ENCODE measurements around the gene SFTPA1. TPM values are rescaled to one million over a fixed set of nuclear protein-coding genes. Genes with fewer than 3 reads are reported as not detected.
"Not testable (repeated sequence)": the region's sequence is repeated elsewhere in the genome, so short reads cannot be mapped to it uniquely, and the experiment has no call there.

The SFTPA1 gene
- total RNA-seq, 2 experiments from 2014 or later = not detected

- DNase-seq = no peak
- ChIA-PET POLR2A (no interaction called here), CTCF (no interaction called here)
- no peaks in the 10 kb centered on the region for H3K4me1 Mint-ChIP-seq
- peaks cover 50% of the 10 kb centered on the region for H3K27me3 Mint-ChIP-seq
- H3K36me3 Mint-ChIP-seq (ENCODE audit: low read depth) = no peaks in the 10 kb centered on the region
- H3K27ac Mint-ChIP-seq = no peak overlapping the region
- no peak overlapping the region for H3K4me3 Mint-ChIP-seq
- H3K9me3 Mint-ChIP-seq = peaks cover 14% of the 10 kb centered on the region
Measured at GRCh38 chr10:79593377-79593776, 17.4 kb upstream of the SFTPA1 start.

GRCh38 chr10:79594565-79594964, 16.2 kb upstream of the SFTPA1 start:
- H3K4me1 Mint-ChIP-seq, POLR2A ChIA-PET: not testable (repeated sequence)

GRCh38 chr10:79595510-79595909, 15.2 kb upstream of the SFTPA1 start:
- no peak overlapping the region for H3K4me3 Mint-ChIP-seq
- ChIA-PET POLR2A (no interaction called here), CTCF (no interaction called here)
- DNase-seq = no peak
- no peak overlapping the region for H3K27ac Mint-ChIP-seq
- peaks cover 16% of the 10 kb centered on the region for H3K9me3 Mint-ChIP-seq
- H3K36me3 Mint-ChIP-seq (ENCODE audit: low read depth) = no peaks in the 10 kb centered on the region
- H3K4me1 Mint-ChIP-seq = no peaks in the 10 kb centered on the region
- peaks cover 42% of the 10 kb centered on the region for H3K27me3 Mint-ChIP-seq

More at GRCh38 chr10:79594565-79594964, 16.2 kb upstream of the SFTPA1 start:
- CTCF ChIA-PET; H3K4me3 Mint-ChIP-seq; H3K36me3 Mint-ChIP-seq (ENCODE audit: low read depth); DNase-seq; H3K27ac Mint-ChIP-seq: not testable (repeated sequence)
- H3K27me3 Mint-ChIP-seq = peaks cover 47% of the 10 kb centered on the region
- peaks cover 16% of the 10 kb centered on the region for H3K9me3 Mint-ChIP-seq

GRCh38 chr10:79599644-79600043, 11.1 kb upstream of the SFTPA1 start:
- CTCF ChIA-PET; H3K27ac Mint-ChIP-seq; H3K4me1 Mint-ChIP-seq; H3K36me3 Mint-ChIP-seq (ENCODE audit: low read depth); H3K4me3 Mint-ChIP-seq; POLR2A ChIA-PET; DNase-seq: not testable (repeated sequence)
- Mint-ChIP-seq H3K9me3 (peaks cover 16% of the 10 kb centered on the region), H3K27me3 (peaks cover 30% of the 10 kb centered on the region)

- ChIA-PET CTCF (no interaction called here), POLR2A (no interaction called here)
- Mint-ChIP-seq H3K27me3 (peaks cover 24% of the 10 kb centered on the region), H3K36me3 (ENCODE audit: low read depth) (no peaks in the 10 kb centered on the region), H3K4me1 (no peaks in the 10 kb centered on the region), H3K27ac (no peak overlapping the region), H3K4me3 (no peak overlapping the region), H3K9me3 (peaks cover 13% of the 10 kb centered on the region)
- DNase-seq = no peak
Measured at GRCh38 chr10:79601939-79602338, 8.8 kb upstream of the SFTPA1 start.

- no peaks in the 10 kb centered on the region for H3K36me3 Mint-ChIP-seq (ENCODE audit: low read depth)
- H3K4me3 Mint-ChIP-seq = no peak overlapping the region
- ChIA-PET POLR2A (no interaction called here), CTCF (no interaction called here)
- no peaks in the 10 kb centered on the region for H3K4me1 Mint-ChIP-seq
- H3K27me3 Mint-ChIP-seq = peaks cover 14% of the 10 kb centered on the region
- DNase-seq = no peak
- peaks cover 5% of the 10 kb centered on the region for H3K9me3 Mint-ChIP-seq
- no peak overlapping the region for H3K27ac Mint-ChIP-seq
Measured at GRCh38 chr10:79602953-79603352, 7.8 kb upstream of the SFTPA1 start.

- Mint-ChIP-seq H3K27ac (no peak overlapping the region), H3K9me3 (peaks cover 1% of the 10 kb centered on the region), H3K4me1 (no peaks in the 10 kb centered on the region), H3K4me3 (no peak overlapping the region), H3K27me3 (peaks cover 9% of the 10 kb centered on the region), H3K36me3 (ENCODE audit: low read depth) (no peaks in the 10 kb centered on the region)
- DNase-seq = no peak
- POLR2A ChIA-PET = no interaction called here
- CTCF ChIA-PET = no interaction called here
Measured at GRCh38 chr10:79604294-79604693, 6.4 kb upstream of the SFTPA1 start.

- Mint-ChIP-seq H3K27me3 (peaks cover 8% of the 10 kb centered on the region), H3K4me3 (no peak overlapping the region), H3K9me3 (no peaks in the 10 kb centered on the region), H3K27ac (no peak overlapping the region), H3K36me3 (ENCODE audit: low read depth) (no peaks in the 10 kb centered on the region), H3K4me1 (no peaks in the 10 kb centered on the region)
- DNase-seq = no peak
- CTCF ChIA-PET = interaction anchor here (3.4 kb wide), 1 partner anchor 43 kb away, joined by 10 read pairs; no protein-coding TSS in a partner anchor
- POLR2A ChIA-PET = no interaction called here
Measured at GRCh38 chr10:79605308-79605707, 5.4 kb upstream of the SFTPA1 start.

- H3K9me3 Mint-ChIP-seq = no peaks in the 10 kb centered on the region
- H3K27me3 Mint-ChIP-seq = peaks cover 4% of the 10 kb centered on the region
- no peaks in the 10 kb centered on the region for H3K4me1 Mint-ChIP-seq
- POLR2A ChIA-PET = no interaction called here
- no peak overlapping the region for H3K4me3 Mint-ChIP-seq
- peak; percentile 60 for DNase-seq
- no peak overlapping the region for H3K27ac Mint-ChIP-seq
- no peaks in the 10 kb centered on the region for H3K36me3 Mint-ChIP-seq (ENCODE audit: low read depth)
- CTCF ChIA-PET = interaction anchor here (1.0 to 2.4 kb wide), 2 partner anchors 67 to 71 kb away, joined by 6 to 11 read pairs; no protein-coding TSS in a partner anchor
Measured at GRCh38 chr10:79608505-79609375, 2.0 kb upstream of the SFTPA1 start.

GRCh38 chr10:79611193-79611976, 646 bp downstream of the SFTPA1 start:
- H3K36me3 Mint-ChIP-seq (ENCODE audit: low read depth); DNase-seq; H3K4me1 Mint-ChIP-seq; H3K4me3 Mint-ChIP-seq; H3K9me3 Mint-ChIP-seq; POLR2A ChIA-PET; H3K27ac Mint-ChIP-seq: not testable (repeated sequence)
- CTCF ChIA-PET = interaction anchor here (1.6 to 1.9 kb wide), 2 partner anchors 49 to 74 kb away, joined by 3 to 8 read pairs; no protein-coding TSS in a partner anchor
- peaks cover 12% of the 10 kb centered on the region for H3K27me3 Mint-ChIP-seq

GRCh38 chr10:79615577-79615976, 4.8 kb downstream of the SFTPA1 start:
- no peak for DNase-seq
- CTCF ChIA-PET = interaction anchor here (1.3 kb wide), 1 partner anchor 53 kb away, joined by 3 read pairs; no protein-coding TSS in a partner anchor
- Mint-ChIP-seq H3K36me3 (ENCODE audit: low read depth) (no peaks in the 10 kb centered on the region), H3K9me3 (no peaks in the 10 kb centered on the region), H3K4me3 (no peak overlapping the region), H3K27me3 (peaks cover 38% of the 10 kb centered on the region), H3K27ac (no peak overlapping the region), H3K4me1 (no peaks in the 10 kb centered on the region)
- POLR2A ChIA-PET = no interaction called here

- peaks cover 38% of the 10 kb centered on the region for H3K27me3 Mint-ChIP-seq
- ChIA-PET POLR2A (no interaction called here), CTCF (interaction anchor here (1.3 kb wide), 1 partner anchor 53 kb away, joined by 3 read pairs; no protein-coding TSS in a partner anchor)
- DNase-seq = no peak
- no peaks in the 10 kb centered on the region for H3K4me1 Mint-ChIP-seq
- no peaks in the 10 kb centered on the region for H3K9me3 Mint-ChIP-seq
- no peak overlapping the region for H3K27ac Mint-ChIP-seq
- H3K4me3 Mint-ChIP-seq = no peak overlapping the region
- no peaks in the 10 kb centered on the region for H3K36me3 Mint-ChIP-seq (ENCODE audit: low read depth)
Measured at GRCh38 chr10:79616164-79616563, 5.4 kb downstream of the SFTPA1 start.

GRCh38 chr10:79623663-79624062, 12.9 kb downstream of the SFTPA1 start:
- H3K9me3 Mint-ChIP-seq; H3K4me1 Mint-ChIP-seq; DNase-seq; POLR2A ChIA-PET; H3K36me3 Mint-ChIP-seq (ENCODE audit: low read depth); CTCF ChIA-PET; H3K4me3 Mint-ChIP-seq; H3K27ac Mint-ChIP-seq: not testable (repeated sequence)
- peaks cover 35% of the 10 kb centered on the region for H3K27me3 Mint-ChIP-seq

All from activated CD4-positive, alpha-beta memory T cell treated with anti-CD3 and anti-CD28 coated beads, Interleukin-2, amount 10 ng/mL, durations not matched to agents 7 days and 5 days (primary cell).